CD4-positive, alpha-beta T cell treated with Interleukin-4 for 4 hours (primary cell): ENCODE measurements around the gene JDP2.
A peak's percentile ranks its signal among the peaks of the same experiment; 100 is the strongest.
"Not testable (repeated sequence)": the region's sequence is repeated elsewhere in the genome, so short reads cannot be mapped to it uniquely, and the experiment has no call there.

ENCODE experiments used
- DNase-seq: peaks from one replicate; pipeline ENCODE4 v3.0.0-alpha.2; 2020

The JDP2 gene

GRCh38 chr14:75427482-75428229 is at the start of gene JDP2:
JDP2 (plus strand) TSS chr14:75428022; CDS start chr14:75437921, 9,899 bp downstream.
- DNase-seq, result peak; percentile 8

GRCh38 chr14:75379246-75379929 is 48.4 kb upstream of the JDP2 start:
- no peak for DNase-seq

GRCh38 chr14:75379930-75380270 is 47.9 kb upstream of the JDP2 start:
- no peak for DNase-seq

GRCh38 chr14:75380656-75381055 is 47.2 kb upstream of the JDP2 start:
- DNase-seq, result no peak

GRCh38 chr14:75381642-75382041 is 46.2 kb upstream of the JDP2 start:
- no peak for DNase-seq

- not testable (repeated sequence) for DNase-seq
Measured at GRCh38 chr14:75383219-75383618, 44.6 kb upstream of the JDP2 start.

- DNase-seq, result peak; percentile 0
Measured at GRCh38 chr14:75383721-75384120, 44.1 kb upstream of the JDP2 start.

- no peak for DNase-seq
Measured at GRCh38 chr14:75389679-75390078, 38.1 kb upstream of the JDP2 start.

GRCh38 chr14:75390183-75390582 is 37.6 kb upstream of the JDP2 start:
- DNase-seq, result no peak

GRCh38 chr14:75391953-75392352 is 35.9 kb upstream of the JDP2 start:
- no peak for DNase-seq

- DNase-seq, result no peak
Measured at GRCh38 chr14:75392686-75393641, 34.9 kb upstream of the JDP2 start.

GRCh38 chr14:75393794-75394193 is 34.0 kb upstream of the JDP2 start:
- no peak for DNase-seq

- DNase-seq, result no peak
Measured at GRCh38 chr14:75395862-75396261, 32.0 kb upstream of the JDP2 start.

- DNase-seq, result no peak
Measured at GRCh38 chr14:75399321-75399720, 28.5 kb upstream of the JDP2 start.

GRCh38 chr14:75399843-75400775 is 27.7 kb upstream of the JDP2 start:
- no peak for DNase-seq

GRCh38 chr14:75401361-75401760 is 26.5 kb upstream of the JDP2 start:
- no peak for DNase-seq

GRCh38 chr14:75402867-75403413 is 24.9 kb upstream of the JDP2 start:
- DNase-seq, result no peak

GRCh38 chr14:75404847-75405246 is 23.0 kb upstream of the JDP2 start:
- no peak for DNase-seq

- no peak for DNase-seq
Measured at GRCh38 chr14:75406102-75406501, 21.7 kb upstream of the JDP2 start.

GRCh38 chr14:75406856-75407255 is 21.0 kb upstream of the JDP2 start:
- DNase-seq, result no peak

- no peak for DNase-seq
Measured at GRCh38 chr14:75409316-75410205, 18.3 kb upstream of the JDP2 start.
